Natural killer cell treated with Interleukin-12 subunit alpha and Interleukin-12 subunit beta and Interleukin-15 and Interleukin-18, amount 100 ng/mL, for 72 hours (primary cell): Measurements from ENCODE around the gene GSG1L. TPM values are rescaled to one million over a fixed set of nuclear protein-coding genes. Genes with fewer than 3 reads are reported as not detected.

Source experiments
- ATAC-seq, 2 donors: fragments of 150-1000 bp; cut with Tn5 transposase in 1 of 2; sonication (Bioruptor Pico), chemical (Tn5 transposase) in 1 of 2; 2 replicates each; pipeline ENCODE4 v1.10.0; 2021
- DNase-seq: peaks from one replicate; pipeline ENCODE4 v3.0.0; 2022; ENCODE audit warnings: low spot score
- H3K27ac Mint-ChIP-seq, 2 donors: 1 replicate in 1 of 2; 2 replicates in 1 of 2; pipeline ENCODE4 v1.8.0; 2022; ENCODE audit warnings: mixed read lengths in 2 of 2, mild to moderate bottlenecking in 1 of 2, moderate library complexity in 1 of 2
- H3K27me3 Mint-ChIP-seq, 2 donors: 1 replicate in 1 of 2; 2 replicates in 1 of 2; pipeline ENCODE4 v1.8.0; 2022; ENCODE audit warnings: mixed read lengths in 2 of 2
- H3K36me3 Mint-ChIP-seq: one replicate; pipeline ENCODE4 v1.8.0; 2022; ENCODE audit warnings: mixed read lengths
- H3K4me1 Mint-ChIP-seq, 2 donors: 1 replicate in 1 of 2; 2 replicates in 1 of 2; pipeline ENCODE4 v1.8.0; 2022; ENCODE audit warnings: low read depth in 2 of 2, mixed read lengths in 2 of 2, mild to moderate bottlenecking in 1 of 2
- H3K4me3 Mint-ChIP-seq: one replicate; pipeline ENCODE4 v1.8.0; 2022; ENCODE audit warnings: mixed read lengths
- H3K9me3 Mint-ChIP-seq: 2 replicates; pipeline ENCODE4 v1.8.0; 2022; ENCODE audit warnings: mixed read lengths
- total RNA-seq, 2 donors: library from RNA; stranded (reverse); gene quantifications; one replicate each; pipeline ENCODE4 v1.2.3, GENCODE V29; 2022

Gene GSG1L
- total RNA-seq, 2 donors from 2014 or later, result not detected

DNA sequence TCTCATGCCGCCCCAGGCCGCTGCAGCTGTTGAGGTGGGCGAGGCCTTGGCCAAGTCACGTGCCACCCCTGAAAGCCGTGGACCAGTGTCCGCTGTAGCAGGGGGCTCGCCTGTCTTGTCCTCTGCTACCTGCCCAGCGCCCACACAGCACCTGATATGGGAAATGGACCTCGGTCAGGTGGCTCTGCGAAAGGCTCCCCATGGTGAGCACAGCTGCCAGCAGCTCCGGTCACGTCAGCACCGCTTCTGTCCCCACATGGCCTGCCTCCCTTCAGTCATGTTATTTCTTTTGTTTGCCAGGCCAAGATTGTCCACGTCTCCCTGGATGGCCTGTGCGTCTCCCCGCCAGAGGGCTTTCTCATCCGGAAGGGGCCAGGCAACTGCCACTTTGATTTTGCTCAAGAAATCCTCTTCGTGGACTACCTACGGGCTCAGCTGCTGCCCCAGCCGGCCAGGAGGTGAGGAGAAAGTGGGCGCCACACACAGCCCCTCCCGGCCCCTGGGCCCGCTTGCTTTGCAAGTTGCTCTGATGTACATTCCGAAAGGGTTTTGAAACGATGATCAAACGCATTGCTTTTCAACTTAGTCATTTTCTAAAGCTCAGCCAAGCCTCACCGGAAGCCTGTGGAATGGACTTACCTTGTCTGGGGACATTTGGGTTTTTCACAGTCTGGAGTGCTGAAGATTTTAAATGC, 293.8 kb downstream of the GSG1L start:
- Mint-ChIP-seq H3K27me3 (no peaks in the 10 kb centered on the region), H3K9me3 (no peaks in the 10 kb centered on the region), H3K27ac (no peak overlapping the region), H3K4me3 (no peak overlapping the region), H3K36me3 (no peaks in the 10 kb centered on the region), H3K4me1 (no peaks in the 10 kb centered on the region)
- peak; percentile 39 for DNase-seq
- ATAC-seq, result no peak

DNA sequence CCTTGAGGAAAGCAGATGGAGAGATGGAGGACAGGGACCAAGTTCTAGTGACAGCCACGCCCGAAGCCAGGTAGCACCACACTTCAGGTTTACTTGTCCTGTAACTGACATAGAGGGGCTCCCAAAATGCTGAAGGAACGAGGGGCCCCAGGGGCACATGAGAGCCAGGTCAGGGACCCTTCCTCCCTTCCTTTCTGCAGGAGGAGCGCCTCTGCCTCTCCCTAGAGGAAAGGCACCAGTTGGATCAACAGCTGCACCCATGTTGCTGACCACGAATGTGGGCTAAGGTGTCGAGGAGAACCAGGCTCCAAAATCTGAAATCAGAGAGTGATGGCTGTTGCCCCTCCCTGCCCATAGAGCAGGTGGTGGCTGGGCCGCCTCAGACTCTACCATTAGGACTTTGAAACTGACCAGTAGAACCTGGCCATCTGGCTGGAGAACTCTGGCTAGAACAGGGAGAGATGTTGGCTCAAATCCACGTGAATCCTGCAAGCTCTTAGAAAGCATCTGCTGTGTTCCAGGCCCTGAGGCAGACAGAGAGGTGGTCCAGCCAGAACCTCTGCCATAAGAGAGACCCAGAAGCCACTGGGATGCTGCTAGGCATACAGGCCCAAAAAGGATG, 294.8 kb downstream of the GSG1L start:
- no peaks in the 10 kb centered on the region for H3K27me3 Mint-ChIP-seq

DNA sequence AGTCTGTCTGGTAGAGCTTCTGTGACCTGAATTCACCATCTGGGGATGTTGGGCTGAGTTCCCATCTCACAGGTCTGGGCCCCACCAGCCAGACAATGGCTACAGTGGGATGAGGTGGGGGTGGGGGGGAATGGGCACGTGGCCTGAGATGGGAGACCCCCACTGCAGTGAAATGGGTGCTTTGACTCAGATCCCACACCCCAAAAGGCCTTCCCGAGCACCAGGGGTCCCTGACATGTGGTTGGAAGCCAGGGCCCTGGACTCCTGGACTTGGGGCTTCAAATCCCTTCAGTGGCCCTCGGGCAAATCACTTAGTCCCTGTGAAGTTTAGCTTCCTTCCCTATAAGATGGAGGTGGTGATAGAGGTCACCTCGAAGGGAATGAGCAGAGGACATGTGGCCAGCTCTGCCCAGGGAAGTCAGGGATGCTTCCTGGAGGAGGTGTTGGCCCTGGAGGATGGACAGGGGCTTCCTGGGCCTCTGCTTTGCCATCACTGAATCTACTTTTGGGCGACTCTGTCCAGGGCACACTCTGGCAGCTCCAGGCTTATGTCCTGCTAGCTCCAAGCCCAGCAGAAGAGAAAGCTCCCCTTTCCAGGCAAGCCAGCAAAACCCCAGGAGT, 295.4 kb downstream of the GSG1L start:
- no peaks in the 10 kb centered on the region for H3K36me3 Mint-ChIP-seq
- no peaks in the 10 kb centered on the region for H3K4me1 Mint-ChIP-seq
- no peak for ATAC-seq

More for the DNA sequence above, 294.8 kb downstream of the GSG1L start:
- peak; percentile 18 for DNase-seq
- ATAC-seq, result no peak
- Mint-ChIP-seq H3K9me3 (no peaks in the 10 kb centered on the region), H3K4me1 (no peaks in the 10 kb centered on the region), H3K36me3 (no peaks in the 10 kb centered on the region), H3K4me3 (no peak overlapping the region), H3K27ac (no peak overlapping the region)

DNA sequence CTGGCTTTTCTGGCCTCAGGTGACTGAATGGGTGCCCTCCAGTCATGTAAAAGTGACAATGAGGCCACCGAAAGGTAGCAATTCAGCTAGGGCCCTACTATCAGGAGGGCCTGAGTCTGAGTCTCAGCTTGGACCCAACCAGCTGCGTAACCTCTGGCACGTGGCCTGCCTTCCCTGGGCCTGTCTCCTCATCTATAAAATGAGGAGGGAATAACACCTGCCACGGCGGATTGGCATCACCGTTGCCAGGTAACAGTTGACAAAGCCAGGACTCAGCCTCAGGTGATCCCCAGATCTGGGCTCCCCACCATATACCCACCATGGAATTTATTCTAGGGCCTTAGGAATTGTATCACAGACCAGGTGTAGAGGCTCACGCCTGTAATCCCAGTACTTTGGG, 296.4 kb downstream of the GSG1L start:
- H3K27me3 Mint-ChIP-seq, result no peaks in the 10 kb centered on the region
- no peaks in the 10 kb centered on the region for H3K36me3 Mint-ChIP-seq
- H3K9me3 Mint-ChIP-seq, result no peaks in the 10 kb centered on the region
- DNase-seq (no peak), ATAC-seq (no peak)
- H3K4me1 Mint-ChIP-seq, result no peaks in the 10 kb centered on the region
- H3K27ac Mint-ChIP-seq, result no peak overlapping the region
- H3K4me3 Mint-ChIP-seq, result no peak overlapping the region

More for the DNA sequence above, 295.4 kb downstream of the GSG1L start:
- Mint-ChIP-seq H3K4me3 (no peak overlapping the region), H3K27me3 (no peaks in the 10 kb centered on the region), H3K27ac (no peak overlapping the region), H3K9me3 (no peaks in the 10 kb centered on the region)
- DNase-seq, result no peak

DNA sequence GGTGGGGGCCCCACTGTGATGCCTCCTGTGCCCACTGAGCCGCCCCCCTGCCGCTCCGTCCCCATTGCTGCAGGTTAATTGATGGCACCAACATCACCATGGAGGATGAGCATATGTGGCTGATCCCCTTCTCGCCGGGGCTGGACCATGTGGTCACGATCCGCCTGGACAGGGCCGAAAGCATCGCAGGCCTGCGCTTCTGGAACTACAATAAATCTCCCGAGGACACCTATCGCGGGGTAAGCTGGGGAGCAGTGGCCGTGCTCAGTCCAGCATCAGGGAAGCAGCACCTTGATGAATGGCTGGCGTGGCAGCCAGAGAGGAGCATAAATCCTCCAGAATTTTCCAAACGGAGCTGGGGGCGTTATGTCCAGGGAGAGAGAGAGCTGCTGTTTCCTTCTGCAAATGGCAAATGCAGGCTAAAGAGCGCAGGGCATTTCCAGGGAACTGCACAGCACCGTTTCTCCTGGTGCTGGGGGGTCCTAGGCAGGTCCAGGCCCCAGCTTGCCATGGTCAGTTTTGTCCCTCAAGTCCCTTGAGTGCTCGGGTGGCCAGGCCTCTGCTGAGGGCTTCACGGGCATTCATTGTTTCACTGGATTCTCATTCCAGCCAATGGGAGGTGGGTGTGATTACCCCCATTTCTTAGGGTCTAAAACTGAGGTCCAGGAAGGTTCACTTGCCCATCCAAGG, 297.1 kb downstream of the GSG1L start:
- H3K9me3 Mint-ChIP-seq, result no peaks in the 10 kb centered on the region
- peak in 1 of 2 donors; percentile 4 for ATAC-seq

DNA sequence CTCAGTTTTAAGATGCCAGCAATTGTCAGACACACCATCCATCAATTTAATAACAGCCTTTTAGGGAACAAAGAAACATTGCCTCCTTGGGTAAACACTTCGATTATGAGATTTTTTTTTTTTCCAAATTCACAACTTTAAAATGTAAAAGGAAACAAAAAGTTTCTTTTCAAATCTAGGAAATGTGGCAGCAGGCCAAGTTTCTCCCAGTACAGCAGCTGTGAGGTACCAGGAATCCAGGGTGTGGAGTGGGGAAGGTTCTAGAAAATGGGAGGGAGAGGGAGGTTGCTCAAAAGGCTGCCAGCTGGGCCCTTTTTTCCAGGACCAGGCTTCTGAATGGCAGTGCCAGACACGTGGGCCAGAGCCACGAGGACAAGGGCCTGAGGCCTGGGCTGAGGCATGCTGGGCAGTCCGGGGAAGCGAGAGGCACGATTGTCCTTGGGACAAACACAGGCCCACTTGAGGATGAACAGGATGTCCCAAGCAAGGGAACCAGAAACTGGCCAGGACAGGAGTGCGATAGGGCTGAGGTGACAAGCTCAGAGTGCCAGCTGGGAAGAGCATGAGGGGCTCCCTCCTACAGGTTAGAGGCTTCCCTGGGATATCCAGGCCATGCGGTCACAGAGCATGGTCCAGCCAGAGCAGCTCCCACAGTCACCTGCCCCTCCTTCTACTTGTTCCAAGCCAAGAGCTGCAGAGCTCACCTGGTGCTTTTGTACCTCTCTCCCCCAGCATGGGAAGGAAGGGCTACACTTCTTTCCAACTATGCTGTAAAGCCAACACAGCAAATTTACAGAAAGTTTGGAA, 298.4 kb downstream of the GSG1L start:
- peak; percentile 50 for DNase-seq
- no peaks in the 10 kb centered on the region for H3K27me3 Mint-ChIP-seq
- no peaks in the 10 kb centered on the region for H3K9me3 Mint-ChIP-seq
- no peak overlapping the region for H3K27ac Mint-ChIP-seq
- no peak overlapping the region for H3K4me3 Mint-ChIP-seq
- no peak for ATAC-seq
- H3K4me1 Mint-ChIP-seq, result peaks cover 0 to 6% of the 10 kb centered on the region in 2 donors
- no peaks in the 10 kb centered on the region for H3K36me3 Mint-ChIP-seq

More for the DNA sequence above, 297.1 kb downstream of the GSG1L start:
- H3K27me3 Mint-ChIP-seq, result no peaks in the 10 kb centered on the region
- H3K36me3 Mint-ChIP-seq, result no peaks in the 10 kb centered on the region
- DNase-seq, result no peak
- H3K27ac Mint-ChIP-seq, result no peak overlapping the region
- no peak overlapping the region for H3K4me3 Mint-ChIP-seq
- no peaks in the 10 kb centered on the region for H3K4me1 Mint-ChIP-seq

DNA sequence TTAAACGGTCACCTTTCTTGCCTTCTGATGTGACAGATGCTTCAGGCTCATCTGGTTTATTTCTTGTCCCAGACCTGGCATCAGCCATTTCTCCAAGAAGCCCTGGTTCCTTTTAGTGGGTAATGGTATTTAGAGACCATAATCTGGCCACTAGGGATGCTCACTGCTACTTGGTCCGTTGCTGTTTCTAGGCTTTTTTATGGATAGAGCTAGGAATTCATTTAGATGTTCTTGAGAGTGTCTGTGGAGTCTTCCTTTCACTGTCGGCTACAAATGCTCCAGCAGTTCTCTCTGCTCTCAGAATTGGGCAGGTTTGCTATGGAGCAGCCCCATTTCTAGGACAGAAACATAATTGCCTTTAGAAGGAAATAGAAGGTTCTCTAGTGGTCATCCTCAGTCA, 299.1 kb downstream of the GSG1L start:
- Mint-ChIP-seq H3K9me3 (no peaks in the 10 kb centered on the region), H3K27ac (no peak overlapping the region)

DNA sequence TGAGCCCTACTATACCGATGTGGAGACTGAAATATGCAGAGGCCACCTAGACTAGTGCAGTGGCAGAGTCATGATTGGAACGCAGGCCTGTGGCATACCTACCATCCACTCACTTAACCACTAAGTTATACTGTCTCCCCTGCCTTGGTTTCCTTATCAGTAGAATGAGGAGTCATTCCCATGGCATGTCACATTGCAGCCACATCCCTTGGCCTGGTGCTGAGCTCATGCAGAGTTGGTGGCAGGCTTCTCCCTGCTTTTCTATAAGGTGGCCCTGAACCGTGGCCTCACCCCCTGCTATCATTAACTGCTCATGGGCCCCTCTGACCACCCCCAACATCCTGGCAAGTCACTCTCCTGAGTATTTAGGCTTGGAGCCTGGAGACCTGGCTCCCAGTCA, 301.1 kb downstream of the GSG1L start:
- Mint-ChIP-seq H3K36me3 (no peaks in the 10 kb centered on the region), H3K27ac (no peak overlapping the region), H3K4me1 (peaks cover 0 to 11% of the 10 kb centered on the region in 2 donors), H3K4me3 (no peak overlapping the region), H3K27me3 (no peaks in the 10 kb centered on the region), H3K9me3 (no peaks in the 10 kb centered on the region)
- ATAC-seq (peak in 1 of 2 donors; percentile 8), DNase-seq (no peak)

More for the DNA sequence above, 299.1 kb downstream of the GSG1L start:
- ATAC-seq (no peak), DNase-seq (no peak)
- Mint-ChIP-seq H3K27me3 (no peaks in the 10 kb centered on the region), H3K4me3 (no peak overlapping the region), H3K36me3 (no peaks in the 10 kb centered on the region), H3K4me1 (peaks cover 0 to 11% of the 10 kb centered on the region in 2 donors)

DNA sequence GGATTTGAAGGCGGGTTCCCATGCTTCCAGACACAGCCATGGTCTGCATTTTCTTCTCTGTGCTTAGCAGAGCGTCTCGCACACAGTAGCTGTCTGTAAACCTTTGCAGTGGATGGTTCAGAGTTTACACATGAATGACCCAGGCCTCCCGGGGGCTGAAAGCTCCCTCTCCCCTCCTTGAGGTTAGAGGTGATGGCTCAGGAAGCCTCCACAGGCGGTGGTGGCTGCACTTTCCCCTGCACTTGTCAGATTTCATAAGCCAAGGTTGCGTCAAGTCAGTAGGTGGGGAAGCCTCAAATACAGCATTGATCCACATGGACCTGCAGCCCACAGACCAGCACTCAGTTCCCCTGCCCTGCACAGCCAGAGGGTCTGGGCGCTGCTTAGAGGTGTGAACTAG, 301.7 kb downstream of the GSG1L start:
- Mint-ChIP-seq H3K36me3 (no peaks in the 10 kb centered on the region), H3K9me3 (no peaks in the 10 kb centered on the region), H3K27ac (no peak overlapping the region), H3K4me3 (no peak overlapping the region), H3K27me3 (no peaks in the 10 kb centered on the region), H3K4me1 (peaks cover 0 to 11% of the 10 kb centered on the region in 2 donors)
- ATAC-seq (no peak), DNase-seq (no peak)

DNA sequence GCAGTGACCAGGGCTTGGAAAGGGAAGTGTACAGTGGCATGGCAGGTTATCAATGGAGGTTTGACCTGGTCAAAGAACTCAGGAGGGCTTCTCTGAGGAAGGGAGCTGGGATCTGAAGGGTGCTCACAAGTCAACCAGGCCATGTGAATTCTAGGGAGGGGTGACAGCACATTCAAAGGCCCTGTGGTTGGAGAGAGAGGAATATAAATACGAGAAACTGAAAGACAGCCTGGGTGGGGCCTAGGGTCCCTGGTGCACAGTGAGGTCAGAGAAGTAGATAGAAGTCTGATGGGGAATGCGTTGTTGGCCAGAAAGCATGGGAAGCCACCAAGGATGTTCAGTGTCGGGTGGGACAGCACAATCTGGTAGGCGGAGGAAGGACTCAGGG, 302.7 kb downstream of the GSG1L start:
- Mint-ChIP-seq H3K4me3 (no peak overlapping the region), H3K4me1 (peaks cover 0 to 11% of the 10 kb centered on the region in 2 donors), H3K27me3 (no peaks in the 10 kb centered on the region), H3K36me3 (no peaks in the 10 kb centered on the region), H3K9me3 (no peaks in the 10 kb centered on the region), H3K27ac (peak overlapping the region in 1 of 2 donors; percentile 45)
- ATAC-seq (no peak), DNase-seq (no peak)

DNA sequence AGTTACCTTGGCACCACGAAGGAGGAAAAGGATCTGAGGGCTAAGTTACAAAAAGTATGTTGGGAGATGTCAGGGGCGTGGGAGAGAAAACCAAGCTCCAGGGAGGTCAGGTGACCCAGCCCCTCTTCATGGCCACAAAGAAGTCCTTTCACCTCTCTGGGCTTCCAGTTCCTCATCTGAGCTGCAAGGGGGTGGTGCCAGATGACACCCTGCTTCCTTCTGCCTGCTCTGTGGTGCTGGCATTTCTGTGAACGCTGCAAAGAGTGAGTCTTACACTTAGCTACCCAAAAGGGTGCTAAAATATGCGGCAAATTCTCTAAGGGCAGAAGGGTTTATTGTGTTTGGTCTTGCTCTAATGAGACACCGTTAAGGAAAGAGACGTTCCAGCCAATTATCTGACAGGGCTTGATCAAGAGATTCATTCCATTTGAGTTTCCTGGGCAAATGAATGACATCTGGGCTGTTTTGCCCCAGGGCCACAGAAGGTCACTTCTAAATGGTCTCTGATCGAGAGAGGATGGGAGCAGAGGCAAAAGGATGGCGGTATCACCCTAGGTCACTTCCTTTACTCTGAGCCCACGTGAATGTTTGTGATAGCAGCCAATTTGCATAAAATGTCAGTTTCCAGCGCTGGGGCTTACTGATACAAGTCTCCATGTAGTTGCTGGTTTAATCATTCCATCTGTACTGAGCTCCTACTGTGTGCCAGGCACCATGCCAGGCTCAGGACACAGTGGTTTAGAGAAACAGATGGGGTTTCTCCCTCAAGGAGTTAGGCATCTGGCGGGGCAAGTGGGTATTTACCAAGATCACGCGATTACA, 303.3 kb downstream of the GSG1L start:
- H3K27ac Mint-ChIP-seq, result peak overlapping the region in 1 of 2 donors; percentile 45
- no peak overlapping the region for H3K4me3 Mint-ChIP-seq

DNA sequence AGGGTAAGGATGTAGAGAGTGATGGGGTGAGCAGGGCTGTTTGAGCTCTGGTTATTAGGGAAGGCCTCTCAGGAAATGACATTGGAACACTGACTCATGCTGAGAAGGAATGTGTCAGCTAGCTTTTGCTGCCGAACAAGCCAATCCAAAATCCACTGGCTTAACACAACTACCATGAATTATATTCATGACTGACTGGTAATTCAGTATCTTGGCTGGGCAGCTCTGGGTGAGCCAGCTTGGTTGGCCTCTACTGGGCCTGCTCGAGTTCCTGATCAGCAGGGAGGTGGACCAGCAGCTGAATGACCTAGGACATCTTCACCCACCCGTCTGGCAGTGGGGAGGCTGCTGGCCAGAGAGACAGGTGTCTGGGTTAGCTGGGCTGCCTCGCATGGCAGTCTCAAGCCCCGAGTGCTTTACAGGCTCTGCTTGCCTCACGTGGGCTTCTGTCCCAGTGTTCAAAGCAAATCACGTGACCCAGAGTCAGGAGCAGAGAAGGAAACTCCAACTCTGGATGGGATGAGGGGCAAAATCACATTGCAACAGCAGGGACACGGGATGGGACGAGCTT, 304.1 kb downstream of the GSG1L start:
- Mint-ChIP-seq H3K27ac (no peak overlapping the region), H3K36me3 (no peaks in the 10 kb centered on the region), H3K4me3 (no peak overlapping the region), H3K4me1 (peaks cover 0 to 11% of the 10 kb centered on the region in 2 donors), H3K9me3 (no peaks in the 10 kb centered on the region), H3K27me3 (no peaks in the 10 kb centered on the region)
- ATAC-seq, result no peak
- no peak for DNase-seq

More for the DNA sequence above, 303.3 kb downstream of the GSG1L start:
- DNase-seq, result no peak
- Mint-ChIP-seq H3K27me3 (no peaks in the 10 kb centered on the region), H3K36me3 (no peaks in the 10 kb centered on the region), H3K9me3 (no peaks in the 10 kb centered on the region), H3K4me1 (peaks cover 0 to 11% of the 10 kb centered on the region in 2 donors)
- no peak for ATAC-seq
